GM23338 (cell line): ENCODE results near the gene ILKAP. TPM values are rescaled to one million over a fixed set of nuclear protein-coding genes. Genes with fewer than 3 reads are reported as not detected.

ENCODE experiments used
- ATAC-seq: fragments of 200-7000 bp; cut with Tn5 transposase; 3 replicates; pipeline ENCODE4 v1.9.1; 2020
- DNase-seq: peaks from one replicate; pipeline ENCODE4 v3.0.0-alpha.2; 2015; ENCODE audit warnings: low spot score
- H2AFZ ChIP-seq: fragments of 200-600 bp; sonication (generic); 2 replicates; pipeline ENCODE4 v1.8.0; 2016; ENCODE audit warnings: antibody characterized with exemption, mild to moderate bottlenecking, moderate library complexity
- H3F3A ChIP-seq: fragments of 200-600 bp; sonication (generic); replicated peaks from 2 replicates; pipeline ENCODE4 v1.8.0; 2017; ENCODE audit warnings: antibody characterized with exemption, mixed run types, low read depth
- H3K27ac ChIP-seq: fragments of 200-600 bp; sonication (generic); 2 replicates; pipeline ENCODE4 v1.6.1; 2016; ENCODE audit warnings: low read depth
- H3K27me3 ChIP-seq: fragments of 200-600 bp; sonication (generic); 2 replicates; pipeline ENCODE4 v1.8.0; 2016; ENCODE audit warnings: mild to moderate bottlenecking, mixed run types, moderate library complexity; ENCODE audit not compliant: insufficient read depth
- H3K36me3 ChIP-seq: fragments of 200-600 bp; sonication (generic); 2 replicates; pipeline ENCODE4 v1.8.0; 2016; ENCODE audit warnings: mild to moderate bottlenecking; ENCODE audit not compliant: insufficient read depth
- H3K4me1 ChIP-seq: fragments of 200-600 bp; sonication (generic); 2 replicates; pipeline ENCODE4 v1.8.0; 2016; ENCODE audit warnings: mild to moderate bottlenecking, moderate library complexity; ENCODE audit not compliant: insufficient read depth
- H3K4me2 ChIP-seq: fragments of 200-600 bp; sonication (generic); 2 replicates; pipeline ENCODE4 v1.7.1; 2017; ENCODE audit warnings: mixed run types
- H3K4me3 ChIP-seq: fragments of 200-600 bp; sonication (generic); 2 replicates; pipeline ENCODE4 v1.6.1; 2016; ENCODE audit warnings: mixed run types
- H3K79me2 ChIP-seq: fragments of 200-600 bp; sonication (generic); replicated peaks from 2 replicates; pipeline ENCODE4 v1.8.0; 2017; ENCODE audit warnings: mild to moderate bottlenecking; ENCODE audit not compliant: insufficient read depth
- H3K9me2 ChIP-seq: fragments of 200-600 bp; sonication (generic); 2 replicates; pipeline ENCODE4 v1.8.0; 2017; ENCODE audit not compliant: insufficient read depth
- H4K20me1 ChIP-seq: fragments of 200-600 bp; sonication (generic); replicated peaks from 2 replicates; pipeline ENCODE4 v1.8.0; 2017; ENCODE audit warnings: mild to moderate bottlenecking; ENCODE audit not compliant: insufficient read depth
- H3K27ac Mint-ChIP-seq: 2 replicates; pipeline ENCODE4 v1.8.0; 2020; ENCODE audit warnings: inconsistent platforms, mild to moderate bottlenecking, moderate library complexity, mixed read lengths
- H3K27me3 Mint-ChIP-seq: 3 replicates; pipeline ENCODE4 v1.8.0; 2022; ENCODE audit warnings: low read depth, mild to moderate bottlenecking, moderate library complexity, mixed read lengths, inconsistent platforms; ENCODE audit not compliant: insufficient read depth, poor library complexity
- H3K36me3 Mint-ChIP-seq: 3 replicates; pipeline ENCODE4 v1.8.0; 2021; ENCODE audit warnings: low read depth, mild to moderate bottlenecking, inconsistent platforms, moderate library complexity, mixed read lengths
- H3K4me1 Mint-ChIP-seq: 3 replicates; pipeline ENCODE4 v1.8.0; 2020; ENCODE audit warnings: mild to moderate bottlenecking, inconsistent platforms, mixed read lengths
- H3K4me3 Mint-ChIP-seq: 3 replicates; pipeline ENCODE4 v1.8.0; 2021; ENCODE audit warnings: moderate library complexity, mild to moderate bottlenecking, inconsistent platforms, mixed read lengths
- H3K9me3 Mint-ChIP-seq: 3 replicates; pipeline ENCODE4 v1.8.0; 2020; ENCODE audit warnings: moderate library complexity, mild to moderate bottlenecking, inconsistent platforms, mixed read lengths
- EZH2 ChIP-seq: fragments of 200-600 bp; sonication (generic); IDR thresholded peaks from one replicate; pipeline ENCODE4 v1.8.0; 2017; ENCODE audit warnings: antibody characterized with exemption, mild to moderate bottlenecking, low read depth; ENCODE audit not compliant: unreplicated experiment
- EZH2phosphoT487 ChIP-seq: fragments of 200-600 bp; sonication (generic); IDR thresholded peaks from one replicate; pipeline ENCODE4 v1.8.1; 2018; ENCODE audit warnings: antibody characterized with exemption; ENCODE audit not compliant: unreplicated experiment
- JUNB ChIP-seq: IDR thresholded peaks from one replicate; pipeline ENCODE4 v1.6.1; 2016; ENCODE audit warnings: antibody characterized with exemption; ENCODE audit not compliant: unreplicated experiment
- NANOG ChIP-seq: IDR thresholded peaks from 2 replicates; pipeline ENCODE4 v1.6.1; 2016; ENCODE audit warnings: antibody characterized with exemption, borderline replicate concordance
- POLR2AphosphoS5 ChIP-seq: IDR thresholded peaks from 2 replicates; pipeline ENCODE4 v1.6.1; 2016; ENCODE audit warnings: antibody characterized with exemption, low read depth
- REST ChIP-seq: IDR thresholded peaks from one replicate; pipeline ENCODE4 v1.6.1; 2018; ENCODE audit warnings: antibody characterized with exemption; ENCODE audit not compliant: unreplicated experiment
- ZNF114 ChIP-seq: fragments of 250-450 bp; sonication (Bioruptor Pico); IDR thresholded peaks from 2 replicates; pipeline ENCODE4 v1.5.0; 2020; ENCODE audit warnings: mild to moderate bottlenecking, moderate library complexity
- ZNF331 ChIP-seq: fragments of 250-450 bp; sonication (Bioruptor Pico); IDR thresholded peaks from 2 replicates; pipeline ENCODE4 v1.5.0; 2020; ENCODE audit warnings: low read depth, mild to moderate bottlenecking, moderate library complexity
- ZNF462 ChIP-seq: fragments of 250-450 bp; sonication (Bioruptor Pico); IDR thresholded peaks from 2 replicates; pipeline ENCODE4 v1.5.0; 2020; ENCODE audit warnings: mild to moderate bottlenecking, moderate library complexity
- polyA plus RNA-seq: library from polyadenylated mRNA; unstranded; fragments of >200 nt; fragmentation: Nextera tagmentation; extraction: Ambion mirVana; gene quantifications from 2 replicates; pipeline ENCODE4 v1.2.1, GENCODE V29; 2016
- total RNA-seq: library from RNA; depleted of rRNA; stranded (reverse); fragments of >200 nt; shearing (Covaris generic); gene quantifications from 2 replicates; pipeline ENCODE4 v1.2.3, GENCODE V29; 2014

The ILKAP gene
- total and polyA plus RNA-seq, 2 experiments from 2014 or later, result 17.0 to 35.9 TPM

DNA sequence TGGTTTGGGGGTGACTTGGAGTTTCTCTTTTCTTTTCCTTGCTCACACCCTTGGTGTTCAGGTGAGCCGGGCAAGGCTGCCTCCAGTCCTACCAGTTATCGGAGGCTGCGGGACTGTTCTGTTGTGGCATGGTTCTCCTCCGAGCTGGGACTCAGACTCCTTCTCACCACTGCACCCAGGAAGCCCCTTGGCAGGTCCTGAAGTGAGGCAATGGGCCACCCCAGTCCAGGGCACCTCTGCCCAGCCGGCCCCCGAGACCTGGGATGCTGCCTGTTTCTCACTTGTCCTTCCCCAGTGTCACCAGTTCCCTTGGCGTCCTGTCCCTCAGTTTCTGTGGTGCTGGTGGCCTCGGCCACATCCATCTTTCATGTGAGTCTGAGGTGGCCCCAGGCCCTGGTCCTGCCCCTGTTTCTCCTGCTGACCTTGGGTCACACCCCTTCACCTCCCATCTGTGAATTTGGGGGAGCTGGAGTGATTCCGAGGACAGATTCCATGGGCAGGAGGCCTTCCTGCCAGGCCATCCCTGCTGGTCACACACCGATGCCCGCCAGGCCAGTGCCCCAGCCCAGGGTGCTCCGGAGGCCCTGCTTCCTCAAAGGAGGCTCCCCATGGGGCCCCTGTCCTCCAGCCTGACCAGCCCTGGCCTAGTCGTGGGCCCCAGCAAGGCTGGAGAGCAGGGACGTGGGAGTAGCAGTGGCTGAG, 71.6 kb downstream of the ILKAP start:
- TF ChIP-seq NANOG (no peak), EZH2 (no peak)
- DNase-seq (no peak), ATAC-seq (no peak)
- H3F3A ChIP-seq, result no peaks in the 10 kb centered on the region; the same call in 1 of the 2 replicates
- no peaks in the 10 kb centered on the region for H4K20me1 ChIP-seq
- H3K9me2 ChIP-seq, result no peaks in the 10 kb centered on the region
- no peak overlapping the region for H3K27ac ChIP-seq
- Mint-ChIP-seq H3K9me3 (no peaks in the 10 kb centered on the region), H3K4me1 (peaks cover 5% of the 10 kb centered on the region; the same call in 1 of the 3 replicates), H3K27me3 (peaks cover 8% of the 10 kb centered on the region), H3K36me3 (no peaks in the 10 kb centered on the region), H3K4me3 (no peak overlapping the region), H3K27ac (no peak overlapping the region)
- H3K27me3 ChIP-seq, result no peaks in the 10 kb centered on the region
- no peaks in the 10 kb centered on the region for H3K79me2 ChIP-seq
- H3K4me3 ChIP-seq, result no peak overlapping the region
- H2AFZ ChIP-seq, result no peak overlapping the region
- no peaks in the 10 kb centered on the region for H3K36me3 ChIP-seq
- H3K4me1 ChIP-seq, result no peaks in the 10 kb centered on the region
- H3K4me2 ChIP-seq, result no peak overlapping the region

- Mint-ChIP-seq H3K4me1 (peaks cover 5% of the 10 kb centered on the region; the same call in 1 of the 3 replicates), H3K27ac (no peak overlapping the region), H3K9me3 (no peaks in the 10 kb centered on the region), H3K4me3 (no peak overlapping the region), H3K36me3 (no peaks in the 10 kb centered on the region), H3K27me3 (peaks cover 8% of the 10 kb centered on the region)
- no peaks in the 10 kb centered on the region for H3K4me1 ChIP-seq
- H3K4me3 ChIP-seq, result no peak overlapping the region
- H3K79me2 ChIP-seq, result no peaks in the 10 kb centered on the region
- no peak overlapping the region for H2AFZ ChIP-seq
- H3K36me3 ChIP-seq, result no peaks in the 10 kb centered on the region
- H3K9me2 ChIP-seq, result no peaks in the 10 kb centered on the region
- H3K27me3 ChIP-seq, result no peaks in the 10 kb centered on the region
- peaks cover 8% of the 10 kb centered on the region; the same call in 1 of the 2 replicates for H3F3A ChIP-seq
- DNase-seq (no peak), ATAC-seq (no peak)
- no peaks in the 10 kb centered on the region for H4K20me1 ChIP-seq
- H3K27ac ChIP-seq, result no peak overlapping the region
- no peak overlapping the region for H3K4me2 ChIP-seq
- TF ChIP-seq ZNF114 (CRISPR knock-in tag) (no peak), EZH2phosphoT487 (no peak), ZNF462 (CRISPR knock-in tag) (no peak), ZNF331 (no peak), JUNB (no peak), REST (no peak), EZH2 (no peak), POLR2AphosphoS5 (no peak)
These were observed 72.5 kb downstream of the ILKAP start for GRCh38 chr2:238130696-238131628.
